ENCODE results near the gene PDP2. TPM values are rescaled to one million over a fixed set of nuclear protein-coding genes. Genes with fewer than 3 reads are reported as not detected.

The PDP2 gene
- total and polyA plus RNA-seq, 2 donors (not counting 3 experiments of a cell fraction or from before 2014, with no cell fraction given), result 4.4 to 9.3 TPM

DNA sequence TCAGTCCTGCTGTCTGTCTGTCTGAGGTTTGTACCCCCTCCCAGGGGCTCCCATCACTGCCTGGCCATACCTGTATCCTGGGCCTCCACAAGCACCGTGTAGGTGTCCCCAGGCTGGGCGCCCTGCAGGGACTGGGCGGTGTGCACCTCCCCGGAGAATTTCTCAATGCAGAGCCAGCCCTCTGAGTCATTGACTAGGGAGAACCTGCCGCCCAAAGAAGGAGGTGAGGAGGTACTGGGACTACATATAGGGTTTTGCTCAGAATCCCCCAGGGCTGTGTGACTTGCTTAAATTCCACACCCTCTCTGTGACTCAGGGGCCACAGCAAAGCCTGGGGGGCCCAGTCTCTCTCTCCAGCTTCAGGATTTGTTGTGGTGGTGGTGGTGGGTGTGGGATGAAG, 30.8 kb downstream of the PDP2 start:
- TF ChIP-seq, protein P1, sequence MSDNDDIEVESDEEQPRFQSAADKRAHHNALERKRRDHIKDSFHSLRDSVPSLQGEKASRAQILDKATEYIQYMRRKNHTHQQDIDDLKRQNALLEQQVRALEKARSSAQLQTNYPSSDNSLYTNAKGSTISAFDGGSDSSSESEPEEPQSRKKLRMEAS (IDR thresholded peaks at IDR 0.05; ENCODE audit: insufficient read depth, insufficient read length), result no peak
- no peak for TF ChIP-seq CTCF (IDR thresholded peaks at IDR 0.05; ENCODE audit: extremely low read depth in 1 of 2, insufficient read depth in 1 of 2, low read depth in 1 of 2, low read length in 2 of 2)
- TF ChIP-seq POLR2A (IDR thresholded peaks at IDR 0.05; ENCODE audit: low read depth, low read length), result no peak
- TF ChIP-seq MYC (IDR thresholded peaks at IDR 0.05; ENCODE audit: low read depth, low read length), result no peak
- no peak for TF ChIP-seq GATA2 (IDR thresholded peaks at IDR 0.05; ENCODE audit: insufficient read depth, insufficient read length, low read depth, low read length)
- TF ChIP-seq JUN (IDR thresholded peaks at IDR 0.05; ENCODE audit: borderline replicate concordance, insufficient read depth, insufficient read length, low read depth), result no peak
- no peak for TF ChIP-seq EZH2 (IDR thresholded peaks at IDR 0.05; ENCODE audit: borderline replicate concordance, low read depth, low read length, severe bottlenecking)
- TF ChIP-seq FOS (IDR thresholded peaks at IDR 0.05; ENCODE audit: borderline replicate concordance, insufficient read depth, low read length), result no peak
- no peak for TF ChIP-seq POLR2AphosphoS5 (IDR thresholded peaks at IDR 0.05; ENCODE audit: insufficient read depth, low read depth, low read length)
- no peaks in the 10 kb centered on the region for H4K20me1 ChIP-seq (replicated peaks; ENCODE audit: control insufficient read depth, extremely low read depth, insufficient read depth, low read length)
- H3K9me1 ChIP-seq (replicated peaks; ENCODE audit: control insufficient read depth, extremely low read depth, insufficient read depth, low read length), result no peaks in the 10 kb centered on the region
- H2AFZ ChIP-seq (ENCODE audit: low read depth, low read length), result no peak overlapping the region
- ChIA-PET POLR2A (no interaction called here), CTCF (interaction anchor here (1.1 to 3.1 kb wide), 10 partner anchors 7 to 81 kb away, joined by 5 to 19 read pairs (median 12); partner anchors contain the start of genes CDH16 and NAE1)
- dilution Hi-C loops (cut with MboI; ENCODE audit: extremely low pct_ligation_motif_present, low sequenced_read_pairs), result no loop called here
- intact Hi-C loops (cut with micrococcal nuclease), result no loop called here
- H3K79me2 ChIP-seq (ENCODE audit: control insufficient read depth, insufficient read depth, low read length), result no peaks in the 10 kb centered on the region
- H3K36me3 ChIP-seq (ENCODE audit: control insufficient read depth in 2 of 2, extremely low read depth in 1 of 2, insufficient read depth in 2 of 2, low read length in 2 of 2), result no peaks in the 10 kb centered on the region
- no peaks in the 10 kb centered on the region for H3K9me3 ChIP-seq (replicated peaks; ENCODE audit: control insufficient read depth, insufficient read depth, low read length)
- DNase-seq (ENCODE audit: low read depth, low spot score) (no peak), FAIRE-seq (no peak)
- BruUV-seq (replicated peaks), result no TSS peak
- no peak overlapping the region for H3K27ac ChIP-seq (ENCODE audit: insufficient read depth, low read depth, low read length)
- H3K9ac ChIP-seq (replicated peaks; ENCODE audit: extremely low read depth, insufficient read depth, low read length), result no peak overlapping the region
- H3K4me3 ChIP-seq (replicated peaks in 1 of 3; ENCODE audit: insufficient read depth in 1 of 3, low read depth in 1 of 3, low read length in 3 of 3), result no peak overlapping the region
- H3K27me3 ChIP-seq (ENCODE audit: control insufficient read depth in 2 of 2, insufficient read depth in 2 of 2, low read length in 2 of 2), result peaks cover 0 to 2% of the 10 kb centered on the region in 2 experiments
- no peak overlapping the region for H3K4me2 ChIP-seq (ENCODE audit: insufficient read depth, low read length)
- no peaks in the 10 kb centered on the region for H3K4me1 ChIP-seq (ENCODE audit: control insufficient read depth, extremely low read depth, insufficient read depth, low read length)
